HL-60 (cell line): ENCODE results near the gene TPK1.

Experiments
- DNase-seq, 2 experiments: peaks; one replicate each; pipeline ENCODE4 v3.0.0-alpha.2; 2010 to 2020; ENCODE audit warnings: low read depth in 1 of 2, low spot score in 1 of 2
- H3K27ac ChIP-seq: fragments of 250-450 bp; sonication (Bioruptor Pico); replicated peaks from 2 replicates; pipeline ENCODE4 v1.5.1; 2020; ENCODE audit warnings: mild to moderate bottlenecking, moderate library complexity
- H3K27me3 ChIP-seq: fragments of 250-450 bp; sonication (Bioruptor Pico); 2 replicates; pipeline ENCODE4 v1.5.1; 2021; ENCODE audit warnings: mild to moderate bottlenecking, moderate library complexity; ENCODE audit not compliant: insufficient read depth, poor library complexity, severe bottlenecking
- H3K4me3 ChIP-seq: replicated peaks from 2 replicates; pipeline ENCODE4 v1.5.1; 2011; ENCODE audit warnings: mild to moderate bottlenecking, control low read depth, low read length; ENCODE audit not compliant: insufficient read depth
- GABPA ChIP-seq: IDR thresholded peaks from 2 replicates; pipeline ENCODE4 v1.6.1; 2012; ENCODE audit warnings: low read depth
- POLR2AphosphoS5 ChIP-seq: IDR thresholded peaks from 2 replicates; pipeline ENCODE4 v1.6.1; 2012; ENCODE audit warnings: low read depth
- REST ChIP-seq: IDR thresholded peaks from 2 replicates; pipeline ENCODE4 v1.6.1; 2012; ENCODE audit warnings: low read depth; ENCODE audit not compliant: insufficient replicate concordance
- SPI1 ChIP-seq: IDR thresholded peaks from 2 replicates; pipeline ENCODE4 v1.6.1; 2012; ENCODE audit warnings: low read depth, mild to moderate bottlenecking, borderline replicate concordance
- TF ChIP-seq, protein P1 (sequence below): IDR thresholded peaks from one replicate; pipeline ENCODE4 v1.5.1; 2011; ENCODE audit warnings: low read length, control low read depth, inconsistent platforms; ENCODE audit not compliant: insufficient read depth

Gene TPK1

DNA sequence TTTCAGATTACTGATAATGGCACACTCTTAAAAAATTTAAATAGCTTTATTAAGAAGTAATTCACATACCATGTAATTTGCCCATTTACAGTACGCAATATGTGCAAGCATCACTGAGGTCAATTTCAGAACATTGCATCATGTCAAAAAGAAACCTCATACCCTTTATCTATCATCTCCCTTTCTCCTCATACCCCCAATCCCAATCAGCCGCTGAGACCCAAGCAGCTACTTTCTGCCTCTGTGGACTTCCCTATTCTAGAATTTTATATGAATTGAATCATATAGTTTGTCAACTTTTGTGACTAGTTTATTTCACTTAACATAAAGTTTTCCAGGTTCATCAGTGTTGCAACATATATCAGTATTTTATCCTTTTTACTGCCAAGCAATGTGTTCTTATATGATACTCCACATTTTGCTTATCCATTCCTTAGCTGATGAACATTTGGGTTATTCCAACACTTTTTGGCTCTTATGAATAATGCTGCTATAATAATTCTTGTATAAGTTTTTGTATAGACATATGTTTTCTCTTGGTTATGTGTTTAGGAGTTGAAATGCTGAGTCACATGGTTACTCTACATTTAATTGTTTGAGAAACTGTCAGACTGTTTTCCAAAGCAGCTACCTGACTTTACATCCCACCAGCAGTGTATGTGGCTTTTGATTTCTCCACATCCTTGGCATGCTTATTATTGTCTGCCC is 26.9 kb upstream of the TPK1 start:
- TF ChIP-seq SPI1: 0 out of 2 replicates have a peak, but pooled peaks have one; percentile 7
- TF ChIP-seq POLR2AphosphoS5: no peak
- TF ChIP-seq, protein P1, sequence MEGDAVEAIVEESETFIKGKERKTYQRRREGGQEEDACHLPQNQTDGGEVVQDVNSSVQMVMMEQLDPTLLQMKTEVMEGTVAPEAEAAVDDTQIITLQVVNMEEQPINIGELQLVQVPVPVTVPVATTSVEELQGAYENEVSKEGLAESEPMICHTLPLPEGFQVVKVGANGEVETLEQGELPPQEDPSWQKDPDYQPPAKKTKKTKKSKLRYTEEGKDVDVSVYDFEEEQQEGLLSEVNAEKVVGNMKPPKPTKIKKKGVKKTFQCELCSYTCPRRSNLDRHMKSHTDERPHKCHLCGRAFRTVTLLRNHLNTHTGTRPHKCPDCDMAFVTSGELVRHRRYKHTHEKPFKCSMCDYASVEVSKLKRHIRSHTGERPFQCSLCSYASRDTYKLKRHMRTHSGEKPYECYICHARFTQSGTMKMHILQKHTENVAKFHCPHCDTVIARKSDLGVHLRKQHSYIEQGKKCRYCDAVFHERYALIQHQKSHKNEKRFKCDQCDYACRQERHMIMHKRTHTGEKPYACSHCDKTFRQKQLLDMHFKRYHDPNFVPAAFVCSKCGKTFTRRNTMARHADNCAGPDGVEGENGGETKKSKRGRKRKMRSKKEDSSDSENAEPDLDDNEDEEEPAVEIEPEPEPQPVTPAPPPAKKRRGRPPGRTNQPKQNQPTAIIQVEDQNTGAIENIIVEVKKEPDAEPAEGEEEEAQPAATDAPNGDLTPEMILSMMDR: no peak
- H3K4me3 ChIP-seq: no peak overlapping the region
- no peak overlapping the region for H3K27ac ChIP-seq
- H3K27me3 ChIP-seq: no peaks in the 10 kb centered on the region
- DNase-seq: no peak

- H3K4me3 ChIP-seq: no peak overlapping the region
- TF ChIP-seq SPI1 (no peak), REST (no peak), GABPA (no peak)
- TF ChIP-seq, protein P1: no peak
- H3K27ac ChIP-seq: no peak overlapping the region
- DNase-seq: no peak
- H3K27me3 ChIP-seq: no peaks in the 10 kb centered on the region
These were observed 23.9 kb upstream of the TPK1 start for GRCh38 chr7:144859739-144860138.

- Histone ChIP-seq H3K4me3 (no peak overlapping the region), H3K27me3 (no peaks in the 10 kb centered on the region), H3K27ac (no peak overlapping the region)
- TF ChIP-seq, protein P1: no peak
- TF ChIP-seq GABPA: no peak
- TF ChIP-seq SPI1: no peak
- TF ChIP-seq REST: no peak
- no peak for TF ChIP-seq POLR2AphosphoS5
- DNase-seq: no peak
These were observed 21.6 kb upstream of the TPK1 start for GRCh38 chr7:144857463-144857862.
